ENCODE measurements around the gene GPC6.

GRCh38 chr13:94160875-94161274, 934.3 kb downstream of the GPC6 start:
- TF ChIP-seq, protein P1, sequence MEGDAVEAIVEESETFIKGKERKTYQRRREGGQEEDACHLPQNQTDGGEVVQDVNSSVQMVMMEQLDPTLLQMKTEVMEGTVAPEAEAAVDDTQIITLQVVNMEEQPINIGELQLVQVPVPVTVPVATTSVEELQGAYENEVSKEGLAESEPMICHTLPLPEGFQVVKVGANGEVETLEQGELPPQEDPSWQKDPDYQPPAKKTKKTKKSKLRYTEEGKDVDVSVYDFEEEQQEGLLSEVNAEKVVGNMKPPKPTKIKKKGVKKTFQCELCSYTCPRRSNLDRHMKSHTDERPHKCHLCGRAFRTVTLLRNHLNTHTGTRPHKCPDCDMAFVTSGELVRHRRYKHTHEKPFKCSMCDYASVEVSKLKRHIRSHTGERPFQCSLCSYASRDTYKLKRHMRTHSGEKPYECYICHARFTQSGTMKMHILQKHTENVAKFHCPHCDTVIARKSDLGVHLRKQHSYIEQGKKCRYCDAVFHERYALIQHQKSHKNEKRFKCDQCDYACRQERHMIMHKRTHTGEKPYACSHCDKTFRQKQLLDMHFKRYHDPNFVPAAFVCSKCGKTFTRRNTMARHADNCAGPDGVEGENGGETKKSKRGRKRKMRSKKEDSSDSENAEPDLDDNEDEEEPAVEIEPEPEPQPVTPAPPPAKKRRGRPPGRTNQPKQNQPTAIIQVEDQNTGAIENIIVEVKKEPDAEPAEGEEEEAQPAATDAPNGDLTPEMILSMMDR (IDR thresholded peaks at IDR 0.05), result no peak
- TF ChIP-seq POLR2A (IDR thresholded peaks at IDR 0.05) (no peak), POLR2AphosphoS5 (IDR thresholded peaks at IDR 0.05) (no peak), EP300 (IDR thresholded peaks at IDR 0.05) (no peak)
